Smooth muscle cell (in vitro differentiated cells): Measurements from ENCODE around the gene DNAJB1. TPM values are rescaled to one million over a fixed set of nuclear protein-coding genes. Genes with fewer than 3 reads are reported as not detected.

Experiments used
- DNase-seq: peaks from one replicate; lab custom pipeline; 2025; ENCODE audit not compliant: unreplicated experiment; lab: John Stamatoyannopoulos, UW
- H2AFZ ChIP-seq: fragments of 200-600 bp; sonication (generic); 2 replicates; pipeline ENCODE4 v1.6.0; 2016; ENCODE audit warnings: antibody characterized with exemption, low read depth, mild to moderate bottlenecking
- H3F3A ChIP-seq: fragments of 200-600 bp; sonication (generic); 2 replicates; pipeline ENCODE4 v1.6.0; 2017; ENCODE audit warnings: antibody characterized with exemption, low read depth
- H3K27ac ChIP-seq: fragments of 200-600 bp; sonication (generic); 2 replicates; pipeline ENCODE4 v1.5.1; 2016; ENCODE audit warnings: low read depth, mild to moderate bottlenecking
- H3K27me3 ChIP-seq: fragments of 200-600 bp; sonication (generic); 2 replicates; pipeline ENCODE4 v1.6.1; 2016; ENCODE audit warnings: low read depth, mild to moderate bottlenecking
- H3K36me3 ChIP-seq: fragments of 200-600 bp; sonication (generic); 2 replicates; pipeline ENCODE4 v1.5.1; 2016; ENCODE audit warnings: low read depth
- H3K4me1 ChIP-seq: fragments of 200-600 bp; sonication (generic); 2 replicates; pipeline ENCODE4 v1.5.1; 2016; ENCODE audit warnings: low read depth
- H3K4me2 ChIP-seq: fragments of 200-600 bp; sonication (generic); 2 replicates; pipeline ENCODE4 v1.6.0; 2016; ENCODE audit warnings: mild to moderate bottlenecking
- H3K4me3 ChIP-seq: fragments of 200-600 bp; sonication (generic); 2 replicates; pipeline ENCODE4 v1.5.1; 2016; ENCODE audit warnings: mild to moderate bottlenecking
- H3K79me2 ChIP-seq: fragments of 200-600 bp; sonication (generic); 2 replicates; pipeline ENCODE4 v1.6.0; 2016; ENCODE audit warnings: low read depth, mild to moderate bottlenecking
- H3K9ac ChIP-seq: fragments of 200-600 bp; sonication (generic); 2 replicates; pipeline ENCODE4 v1.6.0; 2016; ENCODE audit warnings: low read depth
- H3K9me3 ChIP-seq: fragments of 200-600 bp; sonication (generic); replicated peaks from 2 replicates; pipeline ENCODE4 v1.5.1; 2016; ENCODE audit warnings: low read depth
- H4K20me1 ChIP-seq: fragments of 200-600 bp; sonication (generic); 2 replicates; pipeline ENCODE4 v1.6.0; 2016; ENCODE audit warnings: low read depth
- CTCF ChIP-seq: fragments of 200-600 bp; sonication (generic); IDR thresholded peaks from 2 replicates; pipeline ENCODE4 v1.5.1; 2017; ENCODE audit warnings: borderline replicate concordance, mild to moderate bottlenecking, antibody characterized with exemption; ENCODE audit not compliant: insufficient read depth, poor library complexity, severe bottlenecking
- WGBS: methylation state at CpG from one replicate; pipeline ENCODE4 v1.1.7; 2016; ENCODE audit warnings: low lambda C conversion rate; 5-methylcytosine and 5-hydroxymethylcytosine counted together
- polyA plus RNA-seq: library from polyadenylated mRNA; unstranded; fragments of >200 nt; fragmentation: Nextera tagmentation; extraction: Ambion mirVana; gene quantifications from 2 replicates; pipeline ENCODE4 v1.2.1, GENCODE V29; 2016
- total RNA-seq: library from RNA; depleted of rRNA; stranded (reverse); fragments of >200 nt; gene quantifications from 2 replicates; pipeline ENCODE4 v1.2.3, GENCODE V29; 2014

Gene DNAJB1
- total and polyA plus RNA-seq, 2 experiments from 2014 or later, result 114 to 152 TPM

GRCh38 chr19:14517446-14517839 is 754 bp downstream of the DNAJB1 start:
- DNase-seq, result peak; percentile 51

GRCh38 chr19:14516746-14517438 is 1.3 kb downstream of the DNAJB1 start:
- Histone ChIP-seq H3K9ac (peak overlapping the region; percentile 97), H3K4me2 (peak overlapping the region; percentile 95), H3K9me3 (no peaks in the 10 kb centered on the region), H3K79me2 (peaks cover 36% of the 10 kb centered on the region), H3K4me1 (peaks cover 9% of the 10 kb centered on the region), H3K36me3 (peaks cover 7% of the 10 kb centered on the region), H4K20me1 (peaks cover 49% of the 10 kb centered on the region), H3K4me3 (peak overlapping the region; percentile 88), H2AFZ (no peak overlapping the region), H3F3A (peaks cover 18% of the 10 kb centered on the region), H3K27ac (peak overlapping the region; percentile 92), H3K27me3 (no peaks in the 10 kb centered on the region)
- TF ChIP-seq CTCF, result no peak
- 37% methylated on average over 22 of the region's 22 CpGs for WGBS
- no peak for DNase-seq

More at GRCh38 chr19:14517446-14517839, 754 bp downstream of the DNAJB1 start:
- TF ChIP-seq CTCF, result no peak
- no peaks in the 10 kb centered on the region for H3K9me3 ChIP-seq
- peak overlapping the region; percentile 97 for H3K9ac ChIP-seq
- peaks cover 18% of the 10 kb centered on the region for H3F3A ChIP-seq
- H3K4me2 ChIP-seq, result peak overlapping the region; percentile 95
- peaks cover 9% of the 10 kb centered on the region for H3K4me1 ChIP-seq
- no peaks in the 10 kb centered on the region for H3K27me3 ChIP-seq
- H3K27ac ChIP-seq, result peak overlapping the region; percentile 92
- no peak overlapping the region for H2AFZ ChIP-seq
- H3K4me3 ChIP-seq, result peak overlapping the region; percentile 88
- H3K79me2 ChIP-seq, result peaks cover 36% of the 10 kb centered on the region
- WGBS, result 0% methylated on average over 16 of the region's 32 CpGs
- peaks cover 49% of the 10 kb centered on the region for H4K20me1 ChIP-seq
- peaks cover 7% of the 10 kb centered on the region for H3K36me3 ChIP-seq

- Histone ChIP-seq H3K4me3 (peak overlapping the region; percentile 88), H3K4me1 (peaks cover 9% of the 10 kb centered on the region), H3K27me3 (no peaks in the 10 kb centered on the region), H3K27ac (no peak overlapping the region), H3K36me3 (peaks cover 7% of the 10 kb centered on the region), H3K9ac (peak overlapping the region; percentile 14), H4K20me1 (peaks cover 49% of the 10 kb centered on the region), H3K79me2 (peaks cover 36% of the 10 kb centered on the region), H3K9me3 (no peaks in the 10 kb centered on the region), H2AFZ (no peak overlapping the region), H3F3A (peaks cover 13% of the 10 kb centered on the region), H3K4me2 (peak overlapping the region; percentile 95)
- DNase-seq, result no peak
- TF ChIP-seq CTCF, result no peak
- WGBS, result 84% methylated on average over 15 of the region's 15 CpGs
Measured at GRCh38 chr19:14516048-14516534, 2.1 kb downstream of the DNAJB1 start.
